Chondrocyte (in vitro differentiated cells): ENCODE data around the gene TYW5. TPM values are rescaled to one million over a fixed set of nuclear protein-coding genes. Genes with fewer than 3 reads are reported as not detected.
"Not testable (repeated sequence)": the region's sequence is repeated elsewhere in the genome, so short reads cannot be mapped to it uniquely, and the experiment has no call there.

Source experiments
- DNase-seq: peaks from one replicate; pipeline ENCODE4 v3.0.0; 2021; ENCODE audit warnings: mixed read lengths, low spot score
- H3K27ac Mint-ChIP-seq: one replicate; pipeline ENCODE4 v1.8.0; 2021; ENCODE audit warnings: mild to moderate bottlenecking, moderate library complexity, mixed read lengths; ENCODE audit not compliant: unreplicated experiment
- H3K27me3 Mint-ChIP-seq: 2 replicates; pipeline ENCODE4 v1.8.0; 2021; ENCODE audit warnings: low read depth, mixed read lengths
- H3K36me3 Mint-ChIP-seq: 2 replicates; pipeline ENCODE4 v1.8.0; 2021; ENCODE audit warnings: low read depth, mixed read lengths
- H3K4me1 Mint-ChIP-seq: 2 replicates; pipeline ENCODE4 v1.8.0; 2021; ENCODE audit warnings: low read depth, mild to moderate bottlenecking, mixed read lengths
- H3K4me3 Mint-ChIP-seq: one replicate; pipeline ENCODE4 v1.8.0; 2021; ENCODE audit warnings: mild to moderate bottlenecking, moderate library complexity, mixed read lengths; ENCODE audit not compliant: unreplicated experiment
- H3K9me3 Mint-ChIP-seq: 2 replicates; pipeline ENCODE4 v1.8.0; 2021; ENCODE audit warnings: low read depth, mixed read lengths
- CTCF ChIP-seq: fragments of 200-600 bp; sonication (generic); IDR thresholded peaks from 2 replicates; pipeline ENCODE4 v1.5.0; 2021; ENCODE audit warnings: antibody characterized with exemption, mild to moderate bottlenecking, moderate library complexity
- total RNA-seq: library from RNA; stranded (reverse); gene quantifications from 3 replicates; pipeline ENCODE4 v1.2.1, GENCODE V29; 2021

TYW5 gene
- total RNA-seq, 1 donor from 2014 or later: 6.0 TPM

- Mint-ChIP-seq H3K9me3 (no peaks in the 10 kb centered on the region), H3K4me1 (peaks cover 26% of the 10 kb centered on the region), H3K36me3 (peaks cover 10% of the 10 kb centered on the region), H3K4me3 (no peak overlapping the region), H3K27me3 (no peaks in the 10 kb centered on the region), H3K27ac (no peak overlapping the region)
- TF ChIP-seq CTCF: no peak
- DNase-seq: no peak
Observed at GRCh38 chr2:199916980-199917379, 38.3 kb downstream of the TYW5 start.

DNA sequence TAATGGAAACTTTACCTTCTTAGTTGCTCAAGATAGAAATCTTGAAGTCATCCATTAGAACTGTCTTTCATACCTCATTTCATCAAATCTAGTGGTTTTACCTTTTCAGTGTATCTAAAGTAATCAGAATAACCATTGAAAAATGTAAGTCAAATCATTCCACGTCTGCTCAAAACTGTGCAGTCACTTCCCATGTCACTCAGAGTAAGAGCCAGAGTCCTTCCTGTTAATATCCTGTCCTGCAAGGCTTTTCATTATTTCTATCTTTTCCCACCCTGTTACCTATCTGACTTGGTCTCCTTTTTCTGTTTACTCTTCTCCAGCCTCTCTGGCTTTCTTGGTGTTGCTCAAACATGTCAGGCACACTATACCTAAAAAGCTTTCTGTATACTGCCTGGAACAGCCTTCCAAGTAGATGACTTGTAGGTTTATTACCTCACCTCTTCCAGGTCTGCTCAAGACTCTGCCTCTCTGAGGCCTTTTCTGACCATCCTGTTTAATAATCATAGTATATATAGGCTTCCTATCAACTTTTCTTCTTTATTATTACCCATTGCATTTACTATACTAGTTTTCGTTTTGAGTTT is 40.8 kb downstream of the TYW5 start:
- no peaks in the 10 kb centered on the region for H3K27me3 Mint-ChIP-seq
- no peak for DNase-seq
- H3K27ac Mint-ChIP-seq: peak overlapping the region; percentile 3
- H3K36me3 Mint-ChIP-seq: peaks cover 10% of the 10 kb centered on the region
- TF ChIP-seq CTCF: no peak
- H3K4me1 Mint-ChIP-seq: peaks cover 36% of the 10 kb centered on the region
- no peaks in the 10 kb centered on the region for H3K9me3 Mint-ChIP-seq
- H3K4me3 Mint-ChIP-seq: no peak overlapping the region

GRCh38 chr2:199912553-199913114 is 42.7 kb downstream of the TYW5 start:
- DNase-seq, H3K27ac Mint-ChIP-seq, H3K27me3 Mint-ChIP-seq, H3K36me3 Mint-ChIP-seq, H3K9me3 Mint-ChIP-seq: not testable (repeated sequence)
- H3K4me3 Mint-ChIP-seq: peak overlapping the region; percentile 93
- H3K4me1 Mint-ChIP-seq: peaks cover 36% of the 10 kb centered on the region

- TF ChIP-seq CTCF: no peak
- peak overlapping the region; percentile 95 for H3K27ac Mint-ChIP-seq
- H3K4me3 Mint-ChIP-seq: peak overlapping the region; percentile 93
- H3K27me3 Mint-ChIP-seq: no peaks in the 10 kb centered on the region
- H3K36me3 Mint-ChIP-seq: peaks cover 4% of the 10 kb centered on the region
- peaks cover 36% of the 10 kb centered on the region for H3K4me1 Mint-ChIP-seq
- DNase-seq: no peak
- no peaks in the 10 kb centered on the region for H3K9me3 Mint-ChIP-seq
Observed at GRCh38 chr2:199911877-199912161, 43.5 kb downstream of the TYW5 start.

- no peaks in the 10 kb centered on the region for H3K27me3 Mint-ChIP-seq
- peak within 1 kb of the TSS; percentile 95 for H3K27ac Mint-ChIP-seq
- DNase-seq: peak; percentile 97
Observed at GRCh38 chr2:199911052-199911876, 44.0 kb downstream of the TYW5 start, which contains the start of gene C2orf69. TSS of gene C2orf69 (plus strand) at chr2:199911293. CDS start at chr2:199911439, 146 bp downstream.

More at GRCh38 chr2:199911052-199911876, 44.0 kb downstream of the TYW5 start, which contains the start of gene C2orf69:
- Mint-ChIP-seq H3K9me3 (no peaks in the 10 kb centered on the region), H3K4me1 (peaks cover 36% of the 10 kb centered on the region), H3K36me3 (peaks cover under 1% of the 10 kb centered on the region), H3K4me3 (peak within 1 kb of the TSS; percentile 93)
- TF ChIP-seq CTCF: peak; percentile 44
